Measurements from ENCODE around the gene PHKA2. TPM values are rescaled to one million over a fixed set of nuclear protein-coding genes. Genes with fewer than 3 reads are reported as not detected.

Gene PHKA2
- total RNA-seq, 3 donors from 2014 or later = 23.5 to 41.8 (median 33.6) TPM

DNA sequence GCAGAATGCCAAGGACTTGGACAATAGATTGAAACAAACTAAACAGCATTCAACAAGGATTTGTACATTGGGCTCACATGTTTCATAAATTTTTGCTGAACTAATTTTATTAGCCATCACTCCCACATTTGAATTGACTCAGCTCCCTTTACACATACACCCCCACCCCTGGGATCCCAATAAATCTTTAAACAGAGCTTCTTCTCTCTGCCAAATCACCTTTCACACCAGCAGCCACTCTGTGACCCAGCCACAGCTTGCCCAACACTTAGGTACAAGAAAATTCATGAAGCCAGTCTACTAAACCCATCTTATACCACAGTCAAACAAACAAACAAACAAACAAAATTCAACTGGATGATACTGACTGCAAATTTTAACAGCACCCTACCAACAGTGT lies 21.6 kb downstream of the PHKA2 start:
- H3K36me3 ChIP-seq (ENCODE audit: low read depth) = no peaks in the 10 kb centered on the region
- TF ChIP-seq CTCF (IDR thresholded peaks at IDR 0.05) = no peak
- H3K9me3 ChIP-seq = no peaks in the 10 kb centered on the region
- no peak for ATAC-seq
- intact Hi-C loops (cut with DNase I, micrococcal nuclease) = no loop called here
- H3K4me3 ChIP-seq = no peak overlapping the region
- no peak for DNase-seq
- H3K4me1 ChIP-seq (ENCODE audit: low read depth) = no peaks in the 10 kb centered on the region

DNA sequence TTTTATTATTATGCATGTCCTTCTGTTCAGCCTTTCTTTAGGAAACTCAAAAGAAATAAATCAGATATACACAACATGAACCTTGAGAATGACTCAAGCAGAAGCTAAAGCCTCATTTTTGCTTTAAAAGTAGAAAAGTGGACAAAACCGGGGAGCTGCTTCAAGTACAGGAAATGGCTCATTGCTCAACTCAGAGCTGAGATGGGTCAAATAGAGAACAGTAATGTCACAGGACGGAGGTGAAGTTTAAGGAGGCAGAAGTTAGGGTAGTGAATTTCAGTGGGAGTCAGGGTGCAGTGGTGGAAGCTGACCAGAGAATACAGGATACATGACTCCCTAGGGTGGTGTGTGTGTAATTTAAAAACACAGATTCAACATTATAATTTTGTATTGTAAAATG lies 22.2 kb downstream of the PHKA2 start:
- Histone ChIP-seq H3K4me1 (ENCODE audit: low read depth) (no peaks in the 10 kb centered on the region), H3K4me3 (no peak overlapping the region), H3K36me3 (ENCODE audit: low read depth) (no peaks in the 10 kb centered on the region), H3K9me3 (no peaks in the 10 kb centered on the region)
- no peak for DNase-seq
- no peak for TF ChIP-seq CTCF (IDR thresholded peaks at IDR 0.05)
- ATAC-seq = no peak
- intact Hi-C loops (cut with DNase I, micrococcal nuclease) = no loop called here

DNA sequence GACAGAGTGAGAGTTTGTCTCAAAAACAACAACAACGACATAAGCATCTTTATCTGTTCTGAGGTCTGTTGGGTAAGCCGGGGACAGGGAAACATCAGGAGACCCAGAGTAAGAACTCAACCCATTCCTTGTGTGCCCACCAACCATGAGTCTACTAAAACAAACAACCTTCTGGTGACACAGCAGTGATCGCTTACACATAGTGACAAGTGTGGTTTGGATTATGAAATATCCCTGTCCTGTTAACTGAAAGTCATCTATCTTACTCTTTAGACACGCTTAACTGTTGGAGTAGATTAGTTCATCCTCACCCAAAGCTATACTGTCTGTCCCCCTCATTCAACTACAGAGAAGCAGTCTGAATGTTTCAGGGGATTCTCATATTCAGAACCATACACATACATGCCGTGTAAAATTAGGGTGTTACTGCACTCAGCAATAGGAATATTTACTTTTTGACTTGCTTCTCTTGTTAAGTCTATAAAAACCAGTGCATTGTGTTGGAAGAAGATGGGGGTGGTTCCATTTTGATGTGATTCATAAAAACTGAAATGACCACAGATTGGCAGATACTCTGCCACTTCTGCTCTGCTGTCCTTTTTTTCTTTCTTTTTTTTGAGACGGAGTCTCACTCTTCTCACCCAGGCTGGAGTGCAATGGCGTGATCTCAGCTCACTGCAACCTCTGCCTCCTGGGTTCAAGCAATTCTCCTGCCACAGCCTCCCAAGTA lies 27.4 kb downstream of the PHKA2 start:
- Histone ChIP-seq H3K4me3 (no peak overlapping the region), H3K4me1 (ENCODE audit: low read depth) (no peaks in the 10 kb centered on the region), H3K36me3 (ENCODE audit: low read depth) (no peaks in the 10 kb centered on the region), H3K9me3 (no peaks in the 10 kb centered on the region)
- TF ChIP-seq CTCF (IDR thresholded peaks at IDR 0.05) = no peak
- intact Hi-C loops (cut with DNase I, micrococcal nuclease) = no loop called here
- no peak for DNase-seq
- no peak for ATAC-seq

- intact Hi-C loops (cut with DNase I, micrococcal nuclease) = no loop called here
- no peak for ATAC-seq
- no peaks in the 10 kb centered on the region for H3K9me3 ChIP-seq
- no peak overlapping the region for H3K4me3 ChIP-seq
- no peak for TF ChIP-seq CTCF (IDR thresholded peaks at IDR 0.05)
- no peak for DNase-seq
- H3K36me3 ChIP-seq (ENCODE audit: low read depth) = no peaks in the 10 kb centered on the region
- H3K4me1 ChIP-seq (ENCODE audit: low read depth) = no peaks in the 10 kb centered on the region
Measured at GRCh38 chrX:18955676-18956075, 28.2 kb downstream of the PHKA2 start.

GRCh38 chrX:18951032-18951431 lies 32.9 kb downstream of the PHKA2 start:
- intact Hi-C loops (cut with DNase I, micrococcal nuclease) = no loop called here

More at GRCh38 chrX:18951032-18951431, 32.9 kb downstream of the PHKA2 start:
- H3K9me3 ChIP-seq = no peaks in the 10 kb centered on the region
- TF ChIP-seq CTCF (IDR thresholded peaks at IDR 0.05) = no peak
- H3K4me3 ChIP-seq = no peak overlapping the region
- no peaks in the 10 kb centered on the region for H3K36me3 ChIP-seq (ENCODE audit: low read depth)
- DNase-seq = no peak
- peak; percentile 32 for ATAC-seq
- no peaks in the 10 kb centered on the region for H3K4me1 ChIP-seq (ENCODE audit: low read depth)

All from mucosa of descending colon (tissue), 3 donors.